GM10248 (cell line): ENCODE results near the gene CLDN18.

Source experiments
- CTCF ChIA-PET: fragments of 300-600 bp; sonication (Branson Sonifier 250); formaldehyde crosslinking; extraction: SDS; loops from one replicate; lab custom pipeline; 2021; ENCODE audit warnings: antibody characterized with exemption; lab: Yijun Ruan, JAX
- POLR2A ChIA-PET: fragments of 350-650 bp; sonication (Branson Sonifier 250); formaldehyde crosslinking; extraction: SDS; loops from one replicate; lab custom pipeline; 2020; ENCODE audit warnings: antibody characterized with exemption; lab: Yijun Ruan, JAX
- DNase-seq: peaks from one replicate; pipeline ENCODE4 v3.0.0; 2012; ENCODE audit errors: extremely low spot score
- TF ChIP-seq, protein P1 (sequence below): IDR thresholded peaks from 2 replicates; pipeline ENCODE4 v1.5.1; 2012; ENCODE audit warnings: mild to moderate bottlenecking, low read depth; ENCODE audit errors: extremely low read depth, missing control alignments, control extremely low read depth

CLDN18 gene

DNA sequence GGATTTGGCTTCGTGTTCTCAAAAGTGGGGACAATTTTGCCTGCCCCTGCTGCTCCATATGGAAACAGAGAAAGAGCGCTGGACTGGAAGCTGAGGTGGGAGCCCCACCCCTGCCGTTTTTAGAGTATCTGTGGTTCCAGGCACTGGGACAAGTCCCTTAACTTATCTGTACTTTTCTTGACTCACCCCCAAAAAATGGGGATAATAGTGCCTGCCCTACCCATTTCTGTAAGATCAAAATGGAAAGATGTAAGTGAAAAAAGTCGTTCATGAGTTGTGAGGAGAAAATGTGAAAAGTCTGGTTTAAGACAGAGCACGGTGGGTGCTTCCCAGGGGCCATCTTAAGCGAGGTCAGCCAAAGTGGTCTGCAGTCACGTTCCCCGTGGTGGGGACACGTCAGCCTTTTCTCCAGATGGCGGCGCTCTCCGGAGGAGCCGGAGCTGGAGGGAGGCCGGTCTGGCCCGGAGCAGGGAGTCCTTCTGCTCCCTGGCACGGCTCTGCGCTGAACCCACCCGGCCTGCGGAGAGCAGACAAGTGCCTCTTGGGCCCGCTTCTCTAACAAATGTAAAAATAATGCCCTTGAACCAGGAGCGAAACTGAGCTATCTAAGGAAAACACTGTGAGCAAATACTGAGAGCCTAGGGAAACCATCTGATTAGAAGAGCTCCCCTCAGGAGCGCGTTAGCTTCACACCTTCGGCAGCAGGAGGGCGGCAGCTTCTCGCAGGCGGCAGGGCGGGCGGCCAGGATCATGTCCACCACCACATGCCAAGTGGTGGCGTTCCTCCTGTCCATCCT is at the start of gene CLDN18:
Gene CLDN18, plus strand, starts transcription at position 690 of the 797 bp plus-strand sequence. Its CDS starts 61 bp downstream, at position 751.
- ChIA-PET CTCF (interaction anchor here (1.6 kb wide), 1 partner anchor 15 kb away, joined by 4 read pairs; no protein-coding TSS in a partner anchor), POLR2A (no interaction called here)
- TF ChIP-seq, protein P1, sequence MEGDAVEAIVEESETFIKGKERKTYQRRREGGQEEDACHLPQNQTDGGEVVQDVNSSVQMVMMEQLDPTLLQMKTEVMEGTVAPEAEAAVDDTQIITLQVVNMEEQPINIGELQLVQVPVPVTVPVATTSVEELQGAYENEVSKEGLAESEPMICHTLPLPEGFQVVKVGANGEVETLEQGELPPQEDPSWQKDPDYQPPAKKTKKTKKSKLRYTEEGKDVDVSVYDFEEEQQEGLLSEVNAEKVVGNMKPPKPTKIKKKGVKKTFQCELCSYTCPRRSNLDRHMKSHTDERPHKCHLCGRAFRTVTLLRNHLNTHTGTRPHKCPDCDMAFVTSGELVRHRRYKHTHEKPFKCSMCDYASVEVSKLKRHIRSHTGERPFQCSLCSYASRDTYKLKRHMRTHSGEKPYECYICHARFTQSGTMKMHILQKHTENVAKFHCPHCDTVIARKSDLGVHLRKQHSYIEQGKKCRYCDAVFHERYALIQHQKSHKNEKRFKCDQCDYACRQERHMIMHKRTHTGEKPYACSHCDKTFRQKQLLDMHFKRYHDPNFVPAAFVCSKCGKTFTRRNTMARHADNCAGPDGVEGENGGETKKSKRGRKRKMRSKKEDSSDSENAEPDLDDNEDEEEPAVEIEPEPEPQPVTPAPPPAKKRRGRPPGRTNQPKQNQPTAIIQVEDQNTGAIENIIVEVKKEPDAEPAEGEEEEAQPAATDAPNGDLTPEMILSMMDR = no peak
- DNase-seq = no peak

DNA sequence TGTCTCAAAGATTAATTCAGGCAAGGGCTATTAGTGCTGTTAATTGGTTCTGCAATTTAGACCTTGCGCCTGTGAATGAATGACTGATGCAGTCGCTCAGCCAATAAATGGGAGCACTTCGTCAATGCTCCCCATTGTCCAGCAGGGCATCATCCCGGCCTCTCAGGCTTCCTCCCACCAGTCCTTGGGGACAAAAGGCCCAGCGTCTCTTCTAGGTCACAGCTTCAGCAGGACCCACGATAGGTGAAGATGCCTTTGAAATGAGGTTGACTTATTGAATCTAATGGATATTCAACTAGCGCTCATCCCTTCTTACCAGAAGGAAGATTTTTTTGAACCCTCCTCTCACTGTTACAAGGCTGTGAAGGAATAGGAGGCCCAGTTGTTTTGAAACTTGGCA is 47.7 kb upstream of the CLDN18 start:
- ChIA-PET CTCF (interaction anchor here (1.3 to 4.9 kb wide), 3 partner anchors 9 to 176 kb away, joined by 3 to 36 read pairs (median 9); no protein-coding TSS in a partner anchor), POLR2A (no interaction called here)
- no peak for DNase-seq
- TF ChIP-seq, protein P1 = no peak

DNA sequence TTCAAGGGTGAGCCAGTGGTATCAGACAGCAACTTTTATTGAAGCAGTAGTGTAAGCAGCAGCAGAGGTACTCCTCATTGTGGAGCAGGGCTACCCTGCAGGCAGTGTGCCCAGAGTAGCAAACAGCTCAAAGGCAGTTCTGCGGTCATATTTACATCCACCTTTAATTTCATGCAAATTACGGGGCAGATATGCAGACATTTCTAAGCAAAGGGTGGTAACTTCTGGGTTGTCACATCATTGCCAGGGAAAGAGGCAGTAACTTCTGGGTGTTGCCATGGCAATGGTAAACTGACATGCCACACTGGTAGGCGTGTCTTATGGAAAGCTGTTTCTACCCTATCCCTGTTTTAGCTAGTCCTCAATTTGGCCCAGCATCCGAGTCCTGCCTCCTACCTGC is 46.5 kb upstream of the CLDN18 start:
- CTCF ChIA-PET = interaction anchor here (0.9 to 2.7 kb wide), 3 partner anchors 15 to 18 kb away, joined by 4 to 9 read pairs (median 4); no protein-coding TSS in a partner anchor
- POLR2A ChIA-PET = no interaction called here
- TF ChIP-seq, protein P1 = no peak
- no peak for DNase-seq

DNA sequence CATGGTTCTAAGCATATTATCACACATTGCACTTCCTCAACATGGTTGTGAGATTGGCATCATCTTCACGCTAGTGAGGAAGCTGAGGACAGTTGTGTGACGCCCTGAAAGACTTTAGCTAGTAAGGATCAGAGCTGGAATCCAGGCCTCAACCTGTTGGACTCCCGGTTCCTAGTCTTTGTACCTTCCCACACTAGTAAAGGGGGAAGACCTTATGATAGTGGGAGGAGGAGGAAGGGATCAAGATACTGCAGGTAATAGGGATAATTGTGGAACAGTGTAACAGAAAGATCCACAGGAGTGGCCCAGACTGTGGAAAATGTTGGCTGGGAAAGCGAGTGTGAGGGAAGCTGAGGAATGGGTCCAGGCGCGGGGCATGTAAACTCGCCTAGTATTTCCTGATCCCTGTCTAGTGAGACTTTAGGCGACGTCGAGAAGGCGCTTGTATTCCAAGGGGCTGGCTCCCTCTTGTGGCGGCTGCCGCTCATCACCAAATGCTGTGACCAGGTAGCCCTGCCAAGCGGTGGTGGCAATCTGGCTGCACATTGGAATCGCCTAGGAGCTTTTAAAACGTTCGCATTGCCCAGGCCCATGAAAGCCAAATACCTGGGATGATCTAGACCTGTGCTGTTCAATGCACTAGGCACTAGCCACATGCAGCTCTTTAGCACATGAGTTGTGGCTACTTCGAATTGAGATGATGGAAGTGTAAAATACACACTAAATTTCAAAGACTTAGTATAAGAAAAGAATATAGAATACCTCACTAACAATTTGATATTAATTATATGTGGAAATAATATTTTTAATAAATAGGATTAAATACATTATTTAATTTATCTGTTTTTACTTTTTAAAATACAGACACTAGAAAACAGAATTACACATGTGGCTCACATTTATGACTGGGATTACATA is 38.8 kb upstream of the CLDN18 start:
- ChIA-PET CTCF (interaction anchor here (0.8 to 4.3 kb wide), 22 partner anchors 9 to 867 kb away, joined by 3 to 36 read pairs (median 4); no protein-coding TSS in a partner anchor), POLR2A (no interaction called here)
- DNase-seq = peak; percentile 57
- TF ChIP-seq, protein P1 = peak; percentile 88

DNA sequence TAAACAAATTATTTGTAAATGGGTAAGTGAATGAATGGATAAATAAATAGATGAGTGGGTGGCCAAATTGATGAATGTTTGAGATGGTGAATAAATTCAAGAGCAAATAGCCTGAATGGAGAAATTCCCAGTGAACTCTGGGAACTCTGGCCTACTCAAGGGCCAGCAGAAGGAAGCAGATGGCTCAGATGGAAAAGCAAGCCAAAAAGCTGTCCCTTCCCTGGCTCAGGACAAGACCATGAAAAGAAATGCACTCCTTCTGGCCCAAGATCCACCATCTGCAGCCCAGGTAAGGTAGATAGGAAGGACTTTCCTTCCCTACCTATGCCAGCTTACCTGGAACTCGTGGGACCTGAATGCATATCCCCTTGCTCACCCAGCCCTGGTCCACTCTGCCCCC is 37.6 kb upstream of the CLDN18 start:
- POLR2A ChIA-PET = no interaction called here
- no peak for DNase-seq
- CTCF ChIA-PET = interaction anchor here (1.3 to 4.3 kb wide), 6 partner anchors 8 to 89 kb away, joined by 3 to 36 read pairs (median 12); no protein-coding TSS in a partner anchor
- TF ChIP-seq, protein P1 = no peak

DNA sequence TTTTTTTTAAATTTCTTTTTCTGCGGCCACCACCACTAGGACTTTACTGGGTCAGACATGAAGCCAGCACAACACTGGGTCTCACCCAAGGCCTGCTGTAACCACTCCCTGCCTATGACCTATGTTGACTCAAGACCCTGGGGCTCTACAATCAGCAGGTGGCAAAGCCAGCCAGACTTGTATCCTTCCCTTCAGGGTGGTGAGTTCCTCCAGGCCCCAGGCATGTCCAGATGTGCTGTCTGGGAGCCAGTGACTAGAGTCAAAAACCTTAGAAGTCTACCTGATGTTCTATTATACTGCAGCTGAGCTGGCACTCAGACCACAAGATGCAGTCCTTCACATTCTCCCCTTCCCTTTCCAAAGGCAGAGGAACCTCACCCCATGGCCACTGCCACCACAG is 31.6 kb upstream of the CLDN18 start:
- DNase-seq = no peak
- ChIA-PET POLR2A (no interaction called here), CTCF (interaction anchor here (1.4 kb wide), 1 partner anchor 12 kb away, joined by 3 read pairs; no protein-coding TSS in a partner anchor)
- TF ChIP-seq, protein P1 = no peak
